ENCODE data around the gene PARD3. TPM values are rescaled to one million over a fixed set of nuclear protein-coding genes. Genes with fewer than 3 reads are reported as not detected.
"Not testable (repeated sequence)": the region's sequence is repeated elsewhere in the genome, so short reads cannot be mapped to it uniquely, and the experiment has no call there.

PARD3 gene
- total RNA-seq, 1 experiment from 2014 or later: 51.8 TPM

GRCh38 chr10:34709637-34710390 is 105.3 kb downstream of the PARD3 start:
- DNase-seq (ENCODE audit: low spot score) (no peak), ATAC-seq (no peak)
- Mint-ChIP-seq H3K9me3 (no peaks in the 10 kb centered on the region), H3K4me3 (no peak overlapping the region), H3K27ac (no peak overlapping the region), H3K27me3 (ENCODE audit: low read depth) (no peaks in the 10 kb centered on the region), H3K4me1 (peaks cover 48% of the 10 kb centered on the region), H3K36me3 (no peaks in the 10 kb centered on the region)
- TF ChIP-seq MXD4 (CRISPR knock-in tag; IDR thresholded peaks at IDR 0.05; ENCODE audit: borderline replicate concordance) (no peak), CREM (CRISPR knock-in tag; IDR thresholded peaks at IDR 0.05) (no peak), NR2C2 (CRISPR knock-in tag; IDR thresholded peaks at IDR 0.05) (no peak), ZNF671 (CRISPR knock-in tag; IDR thresholded peaks at IDR 0.05) (no peak), FOXK1 (CRISPR knock-in tag; IDR thresholded peaks at IDR 0.05) (no peak), IRF2 (CRISPR knock-in tag; IDR thresholded peaks at IDR 0.05; ENCODE audit: borderline replicate concordance, low read depth) (no peak), ZNF532 (CRISPR knock-in tag; IDR thresholded peaks at IDR 0.05; ENCODE audit: borderline replicate concordance) (no peak), IRF1 (CRISPR knock-in tag; IDR thresholded peaks at IDR 0.05) (no peak), ARID4B (CRISPR knock-in tag; IDR thresholded peaks at IDR 0.05; ENCODE audit: borderline replicate concordance) (no peak)
- ChIA-PET POLR2A (no interaction called here), CTCF (interaction anchor here (1.2 kb wide), 1 partner anchor 23 kb away, joined by 4 read pairs; no protein-coding TSS in a partner anchor)

DNA sequence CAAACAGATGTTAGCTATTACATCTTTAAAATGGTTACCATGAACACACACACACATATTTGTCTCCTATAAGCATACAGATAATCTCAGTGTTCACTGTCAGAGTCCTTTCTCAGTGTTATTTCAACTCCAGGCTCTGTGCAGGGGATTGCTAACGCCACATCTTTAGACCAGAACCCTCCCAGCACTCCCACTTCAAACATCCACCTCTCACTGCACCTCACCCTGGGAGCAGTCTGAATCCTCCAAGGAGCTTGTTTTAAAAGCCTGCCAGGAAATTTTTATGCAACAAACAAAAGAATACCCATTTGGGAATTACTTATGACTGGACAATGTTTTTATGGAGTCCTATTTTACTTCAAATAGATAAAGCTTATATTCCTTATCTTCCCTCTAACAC is 107.4 kb downstream of the PARD3 start:
- ChIA-PET CTCF (interaction anchor here (0.5 to 1.2 kb wide), 3 partner anchors 26 to 84 kb away, joined by 3 to 4 read pairs (median 4); no protein-coding TSS in a partner anchor), POLR2A (no interaction called here)
- Mint-ChIP-seq H3K27ac (no peak overlapping the region), H3K4me3 (no peak overlapping the region), H3K9me3 (no peaks in the 10 kb centered on the region), H3K4me1 (peaks cover 61% of the 10 kb centered on the region), H3K27me3 (ENCODE audit: low read depth) (no peaks in the 10 kb centered on the region), H3K36me3 (no peaks in the 10 kb centered on the region)
- peak; percentile 38; the same call in 1 of the 2 replicates for ATAC-seq
- TF ChIP-seq KAT7 (CRISPR knock-in tag; IDR thresholded peaks at IDR 0.05; ENCODE audit: borderline replicate concordance) (no peak), RELA (CRISPR knock-in tag; IDR thresholded peaks at IDR 0.05; ENCODE audit: borderline replicate concordance) (no peak), FOXP4 (CRISPR knock-in tag; IDR thresholded peaks at IDR 0.05) (no peak), ZNF416 (CRISPR knock-in tag; IDR thresholded peaks at IDR 0.05) (no peak), ZNF263 (CRISPR knock-in tag; IDR thresholded peaks at IDR 0.05; ENCODE audit: low read depth) (no peak), IRF2 (CRISPR knock-in tag; IDR thresholded peaks at IDR 0.05; ENCODE audit: borderline replicate concordance, low read depth) (no peak), CREB1 (CRISPR knock-in tag; IDR thresholded peaks at IDR 0.05) (no peak), TEAD1 (CRISPR knock-in tag; IDR thresholded peaks at IDR 0.05) (no peak), GRHL2 (CRISPR knock-in tag; IDR thresholded peaks at IDR 0.05; ENCODE audit: insufficient replicate concordance, severe bottlenecking) (no peak)
- DNase-seq (ENCODE audit: low spot score): no peak

DNA sequence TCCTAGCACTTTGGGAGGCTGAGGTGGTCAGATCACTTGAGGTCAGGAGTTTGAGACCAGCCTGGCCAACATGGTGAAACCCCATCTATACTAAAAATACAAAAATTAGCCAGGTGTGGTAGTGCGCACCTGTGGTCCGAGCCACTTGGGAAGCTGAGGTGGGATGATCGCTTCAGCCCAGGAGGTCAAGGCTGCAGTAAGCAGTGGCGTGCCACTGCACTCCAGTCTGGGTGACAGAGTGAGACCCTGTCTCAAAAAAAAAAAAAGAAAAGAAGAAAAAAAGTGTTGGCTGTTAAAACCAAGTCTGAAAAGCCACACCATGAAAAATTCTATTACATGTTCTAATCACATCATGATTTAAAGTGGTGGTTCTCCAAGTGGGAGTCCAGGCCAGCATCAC is 108.1 kb downstream of the PARD3 start:
- H3K27ac Mint-ChIP-seq; H3K27me3 Mint-ChIP-seq (ENCODE audit: low read depth); DNase-seq (ENCODE audit: low spot score); H3K36me3 Mint-ChIP-seq; H3K9me3 Mint-ChIP-seq; POLR2A ChIA-PET; ATAC-seq; H3K4me3 Mint-ChIP-seq: not testable (repeated sequence)
- H3K4me1 Mint-ChIP-seq: peaks cover 58% of the 10 kb centered on the region
- CTCF ChIA-PET: interaction anchor here (1.2 to 1.7 kb wide), 3 partner anchors 26 to 85 kb away, joined by 3 to 4 read pairs (median 4); no protein-coding TSS in a partner anchor
